Activated T-cell treated with anti-CD3 and anti-CD28 coated beads, Interleukin-2, amount 50 U/mL, for 4 hours (primary cell): ENCODE results near the gene MPZL1. TPM values are rescaled to one million over a fixed set of nuclear protein-coding genes. Genes with fewer than 3 reads are reported as not detected.

Experiments used
- ATAC-seq, 2 donors: fragments of 200-7000 bp; cut with Tn5 transposase; one replicate each; pipeline ENCODE4 v1.10.0; 2021
- DNase-seq: peaks from one replicate; pipeline ENCODE4 v3.0.0-alpha.2; 2020
- H3K27me3 Mint-ChIP-seq: one replicate; pipeline ENCODE4 v1.8.0; 2021; ENCODE audit warnings: low read depth, mixed read lengths
- H3K36me3 Mint-ChIP-seq: one replicate; pipeline ENCODE4 v1.8.0; 2022; ENCODE audit warnings: mixed read lengths; ENCODE audit not compliant: insufficient read depth
- H3K4me1 Mint-ChIP-seq: one replicate; pipeline ENCODE4 v1.8.0; 2021; ENCODE audit warnings: low read depth, mixed read lengths
- H3K4me3 Mint-ChIP-seq: one replicate; pipeline ENCODE4 v1.8.0; 2021; ENCODE audit warnings: mild to moderate bottlenecking, moderate library complexity, mixed read lengths
- H3K9me3 Mint-ChIP-seq: one replicate; pipeline ENCODE4 v1.8.0; 2021; ENCODE audit warnings: mixed read lengths
- total RNA-seq, 3 donors: library from RNA; stranded (reverse); gene quantifications; one replicate each; pipeline ENCODE4 v1.2.1, GENCODE V29; 2021

MPZL1 gene
- total RNA-seq, 3 donors from 2014 or later: 12.6 to 15.3 (median 15.3) TPM

GRCh38 chr1:167683641-167684502 is 37.9 kb upstream of the MPZL1 start:
- Mint-ChIP-seq H3K4me3 (no peak overlapping the region), H3K36me3 (peaks cover 25% of the 10 kb centered on the region), H3K9me3 (no peaks in the 10 kb centered on the region), H3K4me1 (peaks cover 16% of the 10 kb centered on the region), H3K27me3 (no peaks in the 10 kb centered on the region)
- DNase-seq (no peak), ATAC-seq (no peak)

- Mint-ChIP-seq H3K4me3 (no peak overlapping the region), H3K9me3 (no peaks in the 10 kb centered on the region), H3K36me3 (peaks cover 36% of the 10 kb centered on the region), H3K27me3 (no peaks in the 10 kb centered on the region), H3K4me1 (peaks cover 16% of the 10 kb centered on the region)
- DNase-seq (no peak), ATAC-seq (no peak)
These were observed 35.9 kb upstream of the MPZL1 start for GRCh38 chr1:167685844-167686243.

DNA sequence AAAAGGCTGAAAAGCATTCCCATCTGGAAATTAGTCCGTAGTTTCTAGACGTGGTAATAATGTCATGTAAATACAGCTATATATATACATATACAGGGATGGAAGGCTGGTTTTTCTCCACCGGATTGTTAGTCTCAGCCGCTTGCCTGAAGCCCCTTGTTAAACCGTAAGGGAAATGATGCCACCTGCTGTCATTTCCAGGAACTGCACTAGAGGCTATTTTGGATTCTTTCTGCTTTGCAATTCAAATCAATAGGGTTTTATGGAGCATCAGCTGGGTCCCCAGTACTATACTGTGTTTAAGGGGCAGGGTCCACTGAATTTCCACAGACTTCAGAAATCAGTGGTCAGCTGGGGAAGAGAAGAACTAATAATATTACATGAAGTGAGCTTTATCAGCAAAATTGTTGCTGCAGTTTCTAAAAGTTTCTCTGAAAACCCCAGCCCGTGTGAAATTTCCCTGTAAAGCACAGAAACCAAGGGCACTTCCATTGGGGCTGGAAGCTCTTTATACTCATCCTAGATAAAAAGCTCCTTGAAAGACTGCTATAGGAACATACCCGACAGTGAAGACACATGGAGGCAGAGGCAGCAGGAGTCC is 33.8 kb upstream of the MPZL1 start:
- H3K36me3 Mint-ChIP-seq: peaks cover 41% of the 10 kb centered on the region
- no peak overlapping the region for H3K4me3 Mint-ChIP-seq
- H3K27me3 Mint-ChIP-seq: no peaks in the 10 kb centered on the region
- peaks cover 9% of the 10 kb centered on the region for H3K4me1 Mint-ChIP-seq
- DNase-seq (peak; percentile 82), ATAC-seq (peak; percentile 71 to 73)
- no peaks in the 10 kb centered on the region for H3K9me3 Mint-ChIP-seq

DNA sequence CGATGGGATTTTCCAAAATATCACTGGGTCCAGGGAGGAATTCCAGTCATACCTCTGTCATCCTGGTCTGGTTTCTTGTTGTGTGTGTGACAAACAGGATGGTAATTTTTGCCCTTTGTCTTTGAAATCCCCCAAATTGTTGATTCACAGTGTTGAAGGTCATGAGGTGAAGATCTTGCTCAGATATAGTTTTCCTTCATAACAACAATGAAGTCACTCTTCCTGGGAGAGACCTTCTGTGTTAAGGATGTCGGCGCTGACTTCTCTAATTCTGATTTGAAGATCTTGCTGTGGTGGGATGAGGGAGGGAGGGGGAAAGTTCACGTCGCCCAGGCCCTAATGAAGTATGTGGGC is 32.2 kb upstream of the MPZL1 start:
- DNase-seq: no peak
- Mint-ChIP-seq H3K9me3 (no peaks in the 10 kb centered on the region), H3K36me3 (peaks cover 46% of the 10 kb centered on the region), H3K27me3 (no peaks in the 10 kb centered on the region), H3K4me1 (peaks cover 9% of the 10 kb centered on the region), H3K4me3 (no peak overlapping the region)
- peak in 1 of 2 donors; percentile 24 for ATAC-seq

DNA sequence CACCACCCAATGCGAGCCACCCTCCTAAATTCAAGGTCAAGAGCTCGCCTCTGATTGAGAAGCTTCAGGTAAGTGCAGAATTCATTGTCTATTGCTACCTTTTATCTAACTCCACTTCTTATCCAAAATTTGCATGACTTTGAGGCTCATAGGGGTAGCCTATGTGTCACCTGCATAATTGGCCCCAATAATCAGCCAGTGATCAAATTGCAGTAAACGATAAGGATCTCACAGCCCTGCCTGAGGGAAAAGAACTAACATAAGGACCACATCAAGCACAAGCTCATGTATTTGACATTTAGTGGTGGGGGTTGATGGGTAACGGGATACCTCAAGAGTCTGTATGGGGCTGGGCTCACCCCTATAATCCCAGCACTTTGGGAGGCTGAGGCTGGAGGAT is 31.7 kb upstream of the MPZL1 start:
- H3K9me3 Mint-ChIP-seq: no peaks in the 10 kb centered on the region
- H3K36me3 Mint-ChIP-seq: peaks cover 50% of the 10 kb centered on the region
- no peak for DNase-seq
- no peak overlapping the region for H3K4me3 Mint-ChIP-seq
- no peaks in the 10 kb centered on the region for H3K27me3 Mint-ChIP-seq
- H3K4me1 Mint-ChIP-seq: peaks cover 9% of the 10 kb centered on the region
- no peak for ATAC-seq

DNA sequence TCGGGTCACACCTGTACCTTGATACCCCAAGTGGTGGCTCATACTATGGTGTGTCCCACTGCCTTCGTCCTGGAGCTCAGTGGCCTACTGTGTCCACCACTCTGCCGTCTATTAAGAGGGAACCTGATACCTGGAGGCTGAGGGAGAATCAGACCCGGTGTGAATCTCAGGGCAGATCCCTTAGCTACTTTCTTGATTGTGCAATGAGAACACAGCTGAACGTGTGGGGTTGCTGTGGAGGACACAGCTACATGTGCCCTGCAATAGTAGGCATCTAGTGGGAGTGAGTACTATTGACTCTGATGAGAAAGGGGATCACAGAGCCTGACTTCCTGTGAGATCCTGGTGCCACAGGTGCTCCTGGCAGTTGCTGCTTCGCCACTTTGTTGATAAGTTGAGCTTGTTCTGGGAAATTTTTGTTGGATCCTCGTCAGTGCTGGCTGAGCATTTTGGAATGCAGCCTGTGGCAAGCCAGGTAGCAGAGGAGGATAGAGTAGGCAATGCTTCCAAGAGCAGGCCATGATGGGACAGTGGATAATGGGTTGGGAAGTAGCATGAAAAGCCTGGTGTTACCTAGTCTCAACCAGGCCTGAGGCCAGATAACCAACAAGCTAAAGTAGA is 28.2 kb upstream of the MPZL1 start:
- no peaks in the 10 kb centered on the region for H3K9me3 Mint-ChIP-seq
- no peak overlapping the region for H3K4me3 Mint-ChIP-seq
- DNase-seq: no peak
- H3K27me3 Mint-ChIP-seq: no peaks in the 10 kb centered on the region
- no peaks in the 10 kb centered on the region for H3K4me1 Mint-ChIP-seq
- ATAC-seq: no peak
- peaks cover 49% of the 10 kb centered on the region for H3K36me3 Mint-ChIP-seq

- ATAC-seq (no peak), DNase-seq (no peak)
- Mint-ChIP-seq H3K36me3 (peaks cover 49% of the 10 kb centered on the region), H3K27me3 (no peaks in the 10 kb centered on the region), H3K4me3 (no peak overlapping the region), H3K4me1 (peaks cover 1% of the 10 kb centered on the region), H3K9me3 (no peaks in the 10 kb centered on the region)
These were observed 27.1 kb upstream of the MPZL1 start for GRCh38 chr1:167694691-167695090.

GRCh38 chr1:167695147-167695546 is 26.6 kb upstream of the MPZL1 start:
- no peaks in the 10 kb centered on the region for H3K27me3 Mint-ChIP-seq
- no peak for ATAC-seq

DNA sequence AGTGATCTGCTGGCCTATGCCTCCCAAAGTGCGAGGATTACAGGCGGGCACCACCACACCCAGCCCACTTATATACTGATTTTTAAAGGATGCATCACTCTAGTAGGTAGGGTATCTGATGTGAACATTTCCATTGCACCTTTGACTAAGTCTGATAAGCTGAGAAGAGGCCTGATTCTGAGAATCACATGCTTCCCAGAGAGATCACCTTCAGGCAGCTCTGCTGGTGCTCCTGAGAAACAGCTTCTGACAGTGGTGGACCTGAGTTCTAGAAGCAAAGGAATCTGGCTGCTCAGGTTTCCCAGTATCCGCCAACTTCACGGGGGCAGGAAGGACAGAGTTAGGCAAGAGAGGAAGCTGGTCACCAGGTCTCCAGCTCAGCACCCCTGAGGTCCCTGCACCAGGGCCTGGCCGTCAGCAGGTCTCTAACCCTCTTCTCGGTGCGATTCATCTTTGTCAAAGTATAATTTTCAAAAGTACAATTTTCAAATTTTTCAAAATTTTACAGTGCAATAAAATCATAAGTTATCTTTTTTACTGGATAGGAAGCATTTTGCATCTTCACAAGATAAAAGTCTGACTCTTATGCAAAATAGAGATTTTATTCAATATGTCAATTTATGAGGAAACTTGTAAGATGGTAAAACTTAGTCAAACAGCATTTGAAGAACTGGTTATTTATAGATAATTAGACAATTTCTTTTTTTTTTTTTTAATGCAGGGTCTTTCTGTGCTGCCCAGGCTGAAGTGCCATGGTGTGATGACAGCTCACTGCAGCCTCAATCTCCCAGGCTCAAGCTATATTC is 25.8 kb upstream of the MPZL1 start:
- DNase-seq (no peak), ATAC-seq (no peak)
- peaks cover 45% of the 10 kb centered on the region for H3K36me3 Mint-ChIP-seq
- H3K27me3 Mint-ChIP-seq: no peaks in the 10 kb centered on the region
- H3K4me1 Mint-ChIP-seq: peaks cover 1% of the 10 kb centered on the region
- no peaks in the 10 kb centered on the region for H3K9me3 Mint-ChIP-seq
- H3K4me3 Mint-ChIP-seq: no peak overlapping the region

More at GRCh38 chr1:167695147-167695546, 26.6 kb upstream of the MPZL1 start:
- Mint-ChIP-seq H3K4me1 (peaks cover 1% of the 10 kb centered on the region), H3K36me3 (peaks cover 48% of the 10 kb centered on the region), H3K9me3 (no peaks in the 10 kb centered on the region), H3K4me3 (no peak overlapping the region)
- no peak for DNase-seq

DNA sequence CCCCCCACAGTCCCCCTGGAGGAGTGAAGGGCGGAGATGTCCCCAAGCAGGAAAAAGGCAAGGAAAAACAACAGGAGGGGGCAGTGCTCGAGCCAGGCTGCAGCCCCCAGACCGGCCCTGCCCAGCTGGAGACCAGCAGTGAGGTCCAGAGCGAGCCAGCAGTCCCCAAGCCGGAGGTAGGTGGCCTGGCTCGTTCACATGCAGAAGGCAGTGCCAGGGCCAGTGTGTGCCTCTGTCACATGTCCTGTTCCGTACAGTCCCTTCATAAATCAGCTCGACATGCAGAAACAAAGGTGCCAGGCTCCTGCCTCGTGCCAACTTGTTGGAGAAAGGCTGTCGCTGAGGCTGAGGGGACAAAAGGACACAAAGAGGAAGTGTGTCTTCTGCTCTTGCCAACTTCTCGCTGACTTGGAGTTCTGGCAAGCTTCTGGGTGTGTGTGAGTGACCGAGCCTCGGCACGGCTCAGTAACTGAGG is 24.1 kb upstream of the MPZL1 start:
- ATAC-seq (no peak), DNase-seq (no peak)
- Mint-ChIP-seq H3K27me3 (no peaks in the 10 kb centered on the region), H3K4me3 (no peak overlapping the region), H3K4me1 (peaks cover 1% of the 10 kb centered on the region), H3K36me3 (peaks cover 39% of the 10 kb centered on the region), H3K9me3 (no peaks in the 10 kb centered on the region)

DNA sequence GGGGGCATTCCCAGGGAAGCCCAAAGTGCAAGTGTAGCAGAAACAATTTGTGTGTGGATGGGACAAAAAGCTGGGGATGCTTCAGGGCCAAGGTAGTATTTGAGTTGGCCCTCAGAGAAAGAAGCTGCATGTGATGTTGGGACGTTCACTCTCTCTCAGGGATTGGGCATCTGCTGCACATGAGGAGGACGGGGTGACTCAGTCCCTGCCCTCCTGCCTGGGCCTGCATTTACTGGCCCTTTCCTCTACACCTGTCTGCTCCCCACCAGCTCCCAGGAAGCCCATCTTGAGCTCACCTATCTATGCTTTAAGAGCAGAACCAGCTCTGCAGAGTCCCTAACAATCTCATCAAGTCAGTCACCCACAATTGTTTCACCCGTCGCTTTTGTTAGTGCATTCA is 23.5 kb upstream of the MPZL1 start:
- Mint-ChIP-seq H3K4me1 (peaks cover 1% of the 10 kb centered on the region), H3K27me3 (no peaks in the 10 kb centered on the region), H3K36me3 (peaks cover 42% of the 10 kb centered on the region), H3K4me3 (no peak overlapping the region), H3K9me3 (no peaks in the 10 kb centered on the region)
- ATAC-seq: no peak
- no peak for DNase-seq

DNA sequence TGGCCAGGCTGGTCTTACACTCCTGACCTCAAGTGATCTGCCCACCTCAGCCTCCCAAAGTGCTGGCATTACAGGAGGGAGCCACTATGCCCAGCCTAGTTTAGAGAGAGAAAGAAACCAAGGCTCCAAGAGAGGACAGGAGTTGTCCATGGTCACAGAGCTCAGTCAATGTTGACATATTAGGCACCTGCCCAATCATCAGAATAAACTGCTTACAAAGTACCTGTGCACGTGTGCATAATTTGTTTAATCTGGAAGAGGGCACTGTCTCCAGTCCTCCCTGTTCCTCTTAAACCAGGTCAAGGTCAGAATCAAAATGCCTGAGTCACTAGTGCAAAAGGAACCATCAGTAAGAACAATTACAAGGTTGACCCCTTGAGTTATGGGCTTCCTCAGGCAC is 20.3 kb upstream of the MPZL1 start:
- no peak for ATAC-seq
- peaks cover 39% of the 10 kb centered on the region for H3K36me3 Mint-ChIP-seq
- no peaks in the 10 kb centered on the region for H3K27me3 Mint-ChIP-seq
- peaks cover 1% of the 10 kb centered on the region for H3K4me1 Mint-ChIP-seq
- H3K9me3 Mint-ChIP-seq: no peaks in the 10 kb centered on the region
- H3K4me3 Mint-ChIP-seq: no peak overlapping the region
- DNase-seq: no peak

DNA sequence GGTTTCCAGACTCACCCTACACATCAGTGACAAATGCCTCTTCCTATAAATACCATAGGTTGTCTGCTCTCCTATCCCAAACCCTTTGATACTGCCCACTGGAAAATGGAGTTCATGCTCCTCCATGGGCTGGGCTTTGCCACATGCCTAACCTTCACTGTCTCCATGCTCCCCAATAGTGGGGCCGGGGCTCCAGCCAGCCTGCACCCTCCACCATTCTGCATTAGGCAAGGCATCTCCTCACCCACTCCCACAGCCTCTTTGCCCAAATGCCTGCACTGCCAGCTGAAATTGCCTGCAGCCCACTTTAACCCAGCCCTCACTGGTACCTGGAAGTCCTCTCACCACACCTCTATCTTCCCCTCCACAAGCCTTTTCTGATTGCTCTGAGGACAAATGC is 18.2 kb upstream of the MPZL1 start:
- peaks cover 28% of the 10 kb centered on the region for H3K36me3 Mint-ChIP-seq
- ATAC-seq: no peak
- H3K27me3 Mint-ChIP-seq: no peaks in the 10 kb centered on the region
- H3K9me3 Mint-ChIP-seq: no peaks in the 10 kb centered on the region
- H3K4me1 Mint-ChIP-seq: peaks cover 17% of the 10 kb centered on the region
- DNase-seq: no peak
- no peak overlapping the region for H3K4me3 Mint-ChIP-seq

DNA sequence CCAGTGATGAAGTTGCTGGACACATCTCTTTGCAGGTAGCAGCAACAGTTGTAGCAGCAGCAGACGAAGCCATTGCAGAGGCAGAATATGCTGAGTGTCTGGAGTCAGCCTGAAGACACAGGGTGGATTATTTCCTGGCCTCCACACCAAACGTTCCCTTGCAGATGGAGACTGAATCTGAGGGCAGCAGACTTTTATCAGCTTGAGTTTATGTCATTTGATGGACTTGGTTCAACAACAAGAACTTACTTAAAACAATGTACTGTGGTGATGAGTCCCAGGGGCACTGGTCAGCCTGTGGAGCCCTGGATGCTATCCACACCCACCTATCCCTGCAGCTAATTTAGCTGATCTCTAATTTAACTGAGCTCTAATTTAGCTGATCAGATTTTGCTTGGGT is 17.1 kb upstream of the MPZL1 start:
- ATAC-seq (no peak), DNase-seq (no peak)
- no peak overlapping the region for H3K4me3 Mint-ChIP-seq
- peaks cover 20% of the 10 kb centered on the region for H3K36me3 Mint-ChIP-seq
- peaks cover 24% of the 10 kb centered on the region for H3K4me1 Mint-ChIP-seq
- no peaks in the 10 kb centered on the region for H3K9me3 Mint-ChIP-seq
- H3K27me3 Mint-ChIP-seq: no peaks in the 10 kb centered on the region
